Measurements from ENCODE around the gene CCL2.

CCL2 gene

GRCh38 chr17:34237458-34237857, 17.6 kb upstream of the CCL2 start:
- Histone ChIP-seq H2AFZ (ENCODE audit: low read depth, low read length) (no peak overlapping the region), H2BK12ac (ENCODE audit: low read length in 2 of 2) (no peak overlapping the region), H2AK5ac (ENCODE audit: low read length, severe bottlenecking) (no peak overlapping the region), H3K18ac (ENCODE audit: low read depth in 1 of 2, low read length in 2 of 2) (no peak overlapping the region), H3K36me3 (ENCODE audit: control insufficient read depth in 1 of 2, insufficient read depth in 2 of 2, low read depth in 1 of 2, low read length in 2 of 2) (no peaks in the 10 kb centered on the region), H4K91ac (ENCODE audit: low read length) (no peak overlapping the region), H3K23ac (ENCODE audit: low read length in 2 of 2) (no peak overlapping the region), H3K14ac (ENCODE audit: low read length in 2 of 2) (no peak overlapping the region), H2BK120ac (ENCODE audit: low read depth, low read length) (no peak overlapping the region), H3K79me1 (replicated peaks; ENCODE audit: low read length, poor library complexity, severe bottlenecking) (no peaks in the 10 kb centered on the region), H3K27ac (ENCODE audit: low read length, poor library complexity, severe bottlenecking) (no peak overlapping the region), H3K9ac (ENCODE audit: low read length) (no peak overlapping the region), H4K8ac (ENCODE audit: low read length) (no peak overlapping the region), H3K9me3 (ENCODE audit: control insufficient read depth, low read length) (no peaks in the 10 kb centered on the region), H3K4me2 (ENCODE audit: low read length, poor library complexity, severe bottlenecking) (no peak overlapping the region), H3K4ac (ENCODE audit: low read depth in 1 of 2, low read length in 2 of 2) (no peak overlapping the region), H2BK15ac (ENCODE audit: low read depth, poor library complexity, severe bottlenecking) (no peak overlapping the region), H3K4me3 (ENCODE audit: insufficient read depth in 1 of 2, low read depth in 1 of 2, low read length in 2 of 2) (no peak overlapping the region), H2BK5ac (ENCODE audit: low read depth, low read length, poor library complexity, severe bottlenecking) (no peak overlapping the region), H3K27me3 (ENCODE audit: control insufficient read depth in 1 of 2, insufficient read depth in 1 of 2, low read length in 2 of 2) (no peaks in the 10 kb centered on the region), H3K4me1 (ENCODE audit: control insufficient read depth, insufficient read depth, low read depth, low read length) (no peaks in the 10 kb centered on the region)
- WGBS: 93% methylated on average over 2 of the region's 3 CpGs
- DNase-seq: no peak

GRCh38 chr17:34241062-34241461, 14.0 kb upstream of the CCL2 start:
- Histone ChIP-seq H3K27me3 (ENCODE audit: control insufficient read depth in 1 of 2, insufficient read depth in 1 of 2, low read length in 2 of 2) (peaks cover 0 to 2% of the 10 kb centered on the region in 2 experiments), H3K27ac (ENCODE audit: low read length, poor library complexity, severe bottlenecking) (no peak overlapping the region), H2BK15ac (ENCODE audit: low read depth, poor library complexity, severe bottlenecking) (no peak overlapping the region), H2BK120ac (ENCODE audit: low read depth, low read length) (no peak overlapping the region), H2AFZ (ENCODE audit: low read depth, low read length) (no peak overlapping the region), H4K8ac (ENCODE audit: low read length) (no peak overlapping the region), H3K23ac (ENCODE audit: low read length in 2 of 2) (no peak overlapping the region), H3K4me1 (ENCODE audit: control insufficient read depth, insufficient read depth, low read depth, low read length) (no peaks in the 10 kb centered on the region), H3K9ac (ENCODE audit: low read length) (no peak overlapping the region), H3K4me3 (ENCODE audit: insufficient read depth in 1 of 2, low read depth in 1 of 2, low read length in 2 of 2) (no peak overlapping the region), H2BK12ac (ENCODE audit: low read length in 2 of 2) (no peak overlapping the region), H3K79me1 (replicated peaks; ENCODE audit: low read length, poor library complexity, severe bottlenecking) (no peaks in the 10 kb centered on the region), H2AK5ac (ENCODE audit: low read length, severe bottlenecking) (no peak overlapping the region), H3K14ac (ENCODE audit: low read length in 2 of 2) (no peak overlapping the region), H3K4ac (ENCODE audit: low read depth in 1 of 2, low read length in 2 of 2) (no peak overlapping the region), H3K4me2 (ENCODE audit: low read length, poor library complexity, severe bottlenecking) (no peak overlapping the region), H3K18ac (ENCODE audit: low read depth in 1 of 2, low read length in 2 of 2) (no peak overlapping the region), H3K9me3 (ENCODE audit: control insufficient read depth, low read length) (no peaks in the 10 kb centered on the region), H4K91ac (ENCODE audit: low read length) (no peak overlapping the region), H3K36me3 (ENCODE audit: control insufficient read depth in 1 of 2, insufficient read depth in 2 of 2, low read depth in 1 of 2, low read length in 2 of 2) (no peaks in the 10 kb centered on the region), H2BK5ac (ENCODE audit: low read depth, low read length, poor library complexity, severe bottlenecking) (no peak overlapping the region)
- no peak for DNase-seq
- 52% methylated on average over 4 of the region's 4 CpGs for WGBS

- H3K36me3 ChIP-seq (ENCODE audit: control insufficient read depth in 1 of 2, insufficient read depth in 2 of 2, low read depth in 1 of 2, low read length in 2 of 2): no peaks in the 10 kb centered on the region
- H3K9me3 ChIP-seq (ENCODE audit: control insufficient read depth, low read length): no peaks in the 10 kb centered on the region
- no peak for DNase-seq
- no peak overlapping the region for H2BK120ac ChIP-seq (ENCODE audit: low read depth, low read length)
- no peak overlapping the region for H2BK15ac ChIP-seq (ENCODE audit: low read depth, poor library complexity, severe bottlenecking)
- peak overlapping the region in 1 of 2 experiments; percentile 37 for H3K14ac ChIP-seq (ENCODE audit: low read length in 2 of 2)
- 85% methylated on average over 8 of the region's 8 CpGs for WGBS
- no peak overlapping the region for H2BK12ac ChIP-seq (ENCODE audit: low read length in 2 of 2)
- H3K27me3 ChIP-seq (ENCODE audit: control insufficient read depth in 1 of 2, insufficient read depth in 1 of 2, low read length in 2 of 2): peaks cover 0 to 4% of the 10 kb centered on the region in 2 experiments
- H3K18ac ChIP-seq (ENCODE audit: low read depth in 1 of 2, low read length in 2 of 2): no peak overlapping the region
- no peak overlapping the region for H3K9ac ChIP-seq (ENCODE audit: low read length)
- no peak overlapping the region for H3K4ac ChIP-seq (ENCODE audit: low read depth in 1 of 2, low read length in 2 of 2)
- H3K4me2 ChIP-seq (ENCODE audit: low read length, poor library complexity, severe bottlenecking): no peak overlapping the region
- H3K4me3 ChIP-seq (ENCODE audit: insufficient read depth in 1 of 2, low read depth in 1 of 2, low read length in 2 of 2): no peak overlapping the region
- no peak overlapping the region for H2AFZ ChIP-seq (ENCODE audit: low read depth, low read length)
- peak overlapping the region in 1 of 2 experiments; percentile 42 for H3K23ac ChIP-seq (ENCODE audit: low read length in 2 of 2)
- no peak overlapping the region for H3K27ac ChIP-seq (ENCODE audit: low read length, poor library complexity, severe bottlenecking)
- H3K4me1 ChIP-seq (ENCODE audit: control insufficient read depth, insufficient read depth, low read depth, low read length): no peaks in the 10 kb centered on the region
- no peak overlapping the region for H4K91ac ChIP-seq (ENCODE audit: low read length)
- no peak overlapping the region for H4K8ac ChIP-seq (ENCODE audit: low read length)
- H2AK5ac ChIP-seq (ENCODE audit: low read length, severe bottlenecking): no peak overlapping the region
- no peaks in the 10 kb centered on the region for H3K79me1 ChIP-seq (replicated peaks; ENCODE audit: low read length, poor library complexity, severe bottlenecking)
- H2BK5ac ChIP-seq (ENCODE audit: low read depth, low read length, poor library complexity, severe bottlenecking): no peak overlapping the region
Measured at GRCh38 chr17:34242587-34243363, 12.3 kb upstream of the CCL2 start.

- Histone ChIP-seq H3K23ac (ENCODE audit: low read length in 2 of 2) (no peak overlapping the region), H2BK12ac (ENCODE audit: low read length in 2 of 2) (no peak overlapping the region), H2BK15ac (ENCODE audit: low read depth, poor library complexity, severe bottlenecking) (no peak overlapping the region), H3K36me3 (ENCODE audit: control insufficient read depth in 1 of 2, insufficient read depth in 2 of 2, low read depth in 1 of 2, low read length in 2 of 2) (no peaks in the 10 kb centered on the region), H3K9me3 (ENCODE audit: control insufficient read depth, low read length) (no peaks in the 10 kb centered on the region), H3K79me1 (replicated peaks; ENCODE audit: low read length, poor library complexity, severe bottlenecking) (no peaks in the 10 kb centered on the region), H3K4me3 (ENCODE audit: insufficient read depth in 1 of 2, low read depth in 1 of 2, low read length in 2 of 2) (no peak overlapping the region), H3K27ac (ENCODE audit: low read length, poor library complexity, severe bottlenecking) (no peak overlapping the region), H3K4me2 (ENCODE audit: low read length, poor library complexity, severe bottlenecking) (no peak overlapping the region), H3K14ac (ENCODE audit: low read length in 2 of 2) (no peak overlapping the region), H3K27me3 (ENCODE audit: control insufficient read depth in 1 of 2, insufficient read depth in 1 of 2, low read length in 2 of 2) (peaks cover 0 to 4% of the 10 kb centered on the region in 2 experiments), H3K4ac (ENCODE audit: low read depth in 1 of 2, low read length in 2 of 2) (no peak overlapping the region), H3K18ac (ENCODE audit: low read depth in 1 of 2, low read length in 2 of 2) (no peak overlapping the region), H2AFZ (ENCODE audit: low read depth, low read length) (no peak overlapping the region), H4K8ac (ENCODE audit: low read length) (no peak overlapping the region), H4K91ac (ENCODE audit: low read length) (no peak overlapping the region), H3K9ac (ENCODE audit: low read length) (no peak overlapping the region), H3K4me1 (ENCODE audit: control insufficient read depth, insufficient read depth, low read depth, low read length) (peaks cover 2% of the 10 kb centered on the region), H2BK120ac (ENCODE audit: low read depth, low read length) (no peak overlapping the region), H2AK5ac (ENCODE audit: low read length, severe bottlenecking) (no peak overlapping the region), H2BK5ac (ENCODE audit: low read depth, low read length, poor library complexity, severe bottlenecking) (no peak overlapping the region)
- DNase-seq: no peak
- WGBS: 78% methylated on average over 7 of the region's 7 CpGs
Measured at GRCh38 chr17:34243364-34244320, 11.4 kb upstream of the CCL2 start.
